NK-92 (cell line): ENCODE measurements around the gene STX2.

Source experiments
- DNase-seq: peaks from one replicate; lab custom pipeline; 2025; ENCODE audit not compliant: unreplicated experiment; lab: John Stamatoyannopoulos, UW

STX2 gene

DNA sequence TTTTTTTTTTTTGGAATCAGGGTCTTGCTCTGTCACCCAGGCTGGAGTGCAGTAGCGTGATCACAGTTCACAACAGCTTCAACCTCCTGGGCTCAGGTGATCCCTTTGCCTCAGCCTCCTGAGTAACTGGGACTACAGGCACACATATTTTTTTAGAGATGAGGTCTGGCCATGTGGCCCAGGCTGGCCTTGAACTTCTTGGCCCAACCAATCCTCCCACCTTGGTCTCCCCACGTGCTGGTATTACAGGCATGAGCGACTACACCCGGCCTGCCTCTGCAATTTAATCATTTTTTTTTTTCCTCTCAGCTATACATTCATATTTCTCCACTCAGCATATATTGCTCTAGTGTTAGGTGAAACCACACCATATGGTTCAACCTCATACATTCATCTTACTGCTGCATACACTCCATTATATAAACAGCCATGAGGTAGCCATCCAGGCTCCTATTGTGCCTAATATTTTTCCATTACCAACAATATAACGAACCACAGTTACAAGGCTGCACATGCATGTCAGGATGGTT is 7.1 kb downstream of the STX2 start:
- DNase-seq, result no peak

GRCh38 chr12:130831246-130831645 is 7.8 kb downstream of the STX2 start:
- DNase-seq, result no peak

GRCh38 chr12:130830246-130830551 is 8.9 kb downstream of the STX2 start:
- DNase-seq, result no peak

- no peak for DNase-seq
Observed at GRCh38 chr12:130829391-130830245, 9.4 kb downstream of the STX2 start.

GRCh38 chr12:130828895-130829294 is 10.2 kb downstream of the STX2 start:
- no peak for DNase-seq

DNA sequence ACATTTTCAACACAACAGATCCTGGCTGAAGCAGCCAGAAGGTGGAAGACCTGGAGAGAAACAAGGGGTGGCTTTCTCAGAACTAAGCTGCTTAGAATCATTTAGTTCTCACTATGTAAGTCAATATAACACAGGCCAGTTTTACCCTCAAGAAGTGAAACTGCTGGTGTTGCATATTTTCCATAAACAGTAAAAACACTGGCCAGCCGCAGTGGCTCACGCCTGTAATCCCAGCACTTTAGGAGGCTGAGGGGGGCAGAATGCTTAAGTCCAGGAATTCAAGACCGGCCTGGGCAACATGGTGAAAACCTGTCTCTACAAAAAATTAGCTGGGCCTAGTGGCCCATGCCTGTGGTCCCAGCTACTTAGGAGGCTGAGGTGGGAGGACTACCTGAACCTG is 11.6 kb downstream of the STX2 start:
- DNase-seq, result no peak

- DNase-seq, result no peak
Observed at GRCh38 chr12:130826151-130826801, 12.8 kb downstream of the STX2 start.

- DNase-seq, result no peak
Observed at GRCh38 chr12:130825771-130826150, 13.3 kb downstream of the STX2 start.

DNA sequence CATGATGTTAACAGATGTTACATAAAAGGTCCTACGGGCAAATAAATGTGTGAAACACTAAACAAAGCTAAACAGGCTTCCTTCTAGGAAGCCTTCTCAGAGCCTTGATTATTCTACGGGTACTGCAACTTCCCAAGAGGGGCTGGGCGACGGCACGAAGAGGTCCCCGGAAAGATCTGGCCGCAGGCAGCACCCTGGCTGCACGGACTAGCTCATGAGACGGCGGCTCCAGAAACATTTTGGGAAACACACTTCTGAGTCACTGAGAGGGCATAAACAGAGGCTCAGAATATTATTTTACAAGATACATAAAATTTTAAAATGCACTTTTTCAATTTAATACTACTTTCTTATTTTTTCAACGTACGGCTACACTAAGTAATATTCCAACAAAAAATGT is 19.4 kb downstream of the STX2 start:
- no peak for DNase-seq

DNA sequence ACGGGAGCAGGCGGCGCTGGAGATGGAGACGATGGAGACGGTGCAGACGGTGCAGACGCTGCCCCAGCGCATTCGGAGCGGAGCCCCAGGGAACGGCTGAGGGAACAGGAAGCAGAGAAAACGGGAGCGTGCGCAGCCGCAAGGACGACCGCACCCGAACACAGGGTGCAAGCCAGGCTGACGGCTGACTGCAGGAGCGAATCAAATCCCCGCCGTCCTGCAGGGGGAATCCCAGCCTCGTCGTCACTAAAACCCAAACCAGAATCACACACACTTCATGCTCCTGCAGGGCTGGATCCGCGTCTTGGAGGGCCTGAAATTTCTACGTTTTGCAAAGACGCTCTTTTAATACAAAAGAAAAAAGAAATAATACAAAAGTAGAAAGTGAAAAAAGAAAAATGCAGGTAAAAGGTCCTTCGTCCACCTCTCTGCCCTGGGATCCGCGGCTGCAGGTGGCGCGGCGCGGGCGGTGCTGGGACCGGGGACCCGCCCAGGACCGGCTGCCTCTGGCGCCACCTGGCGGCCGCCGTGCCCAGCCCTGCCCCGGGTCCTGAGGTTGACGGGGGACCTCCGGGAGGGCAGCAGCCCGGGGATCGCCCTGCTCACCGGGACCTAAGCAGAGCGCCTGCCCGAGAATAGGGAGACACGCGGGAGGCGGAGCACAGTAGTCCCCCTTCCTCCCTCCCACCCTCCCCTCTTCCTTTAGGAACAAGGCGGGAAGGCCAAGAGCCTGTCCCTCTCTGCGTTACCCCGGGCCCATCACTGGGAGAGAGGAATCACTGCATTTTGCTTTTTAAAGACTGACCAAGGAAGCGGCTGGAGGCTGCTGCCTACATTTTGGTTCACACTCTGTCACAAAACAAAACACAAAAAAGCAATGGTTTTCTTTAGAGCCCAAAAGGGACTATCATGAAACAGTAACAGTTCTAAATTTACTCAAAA is 20.1 kb downstream of the STX2 start:
- no peak for DNase-seq

- no peak for DNase-seq
Observed at GRCh38 chr12:130818272-130818634, 20.8 kb downstream of the STX2 start.

GRCh38 chr12:130817804-130818203 is 21.2 kb downstream of the STX2 start:
- DNase-seq, result no peak

- DNase-seq, result no peak
Observed at GRCh38 chr12:130816097-130816496, 23.0 kb downstream of the STX2 start.

- DNase-seq, result no peak
Observed at GRCh38 chr12:130815028-130815741, 23.9 kb downstream of the STX2 start.

- DNase-seq, result no peak
Observed at GRCh38 chr12:130813949-130814348, 25.1 kb downstream of the STX2 start.

GRCh38 chr12:130813436-130813835 is 25.6 kb downstream of the STX2 start:
- DNase-seq, result no peak

- DNase-seq, result no peak
Observed at GRCh38 chr12:130809791-130810190, 29.3 kb downstream of the STX2 start.

DNA sequence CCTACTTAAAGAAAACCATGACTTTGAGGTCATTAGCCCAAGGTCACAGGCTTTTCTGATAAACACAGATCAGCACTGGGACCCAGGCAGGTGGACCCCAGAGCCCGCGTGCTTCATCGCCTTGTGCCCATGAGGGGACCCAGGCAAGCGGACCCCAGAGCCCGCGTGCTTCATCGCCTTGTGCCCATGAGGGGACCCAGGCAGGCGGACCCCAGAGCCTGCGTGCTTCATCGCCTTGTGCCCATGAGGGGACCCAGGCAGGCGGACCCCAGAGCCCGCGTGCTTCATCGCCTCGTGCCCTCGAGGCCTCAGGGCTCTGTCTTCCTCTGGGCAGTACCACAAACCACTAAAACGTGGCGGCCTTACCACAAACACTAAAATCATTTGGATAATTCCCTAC is 31.7 kb downstream of the STX2 start:
- no peak for DNase-seq

DNA sequence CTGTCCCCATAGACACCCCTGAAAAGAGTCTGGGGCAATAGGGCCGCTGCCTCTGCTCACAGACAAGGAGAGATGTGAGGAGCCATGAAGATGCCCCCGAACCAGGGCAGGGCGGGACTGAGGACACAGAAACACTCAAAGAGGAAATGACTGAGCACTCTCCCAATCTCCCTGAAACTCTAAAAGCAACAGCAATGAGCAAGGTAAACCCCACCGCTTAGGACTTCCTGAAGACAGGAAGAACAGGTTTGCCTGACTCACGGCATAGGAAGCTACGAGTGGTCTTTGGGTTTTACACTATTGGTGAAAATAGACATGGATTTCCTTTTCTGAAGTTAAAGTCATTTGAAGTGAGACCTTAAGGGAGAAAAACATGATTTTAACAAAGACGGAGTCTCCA is 32.5 kb downstream of the STX2 start:
- no peak for DNase-seq

GRCh38 chr12:130805635-130806034 is 33.4 kb downstream of the STX2 start:
- no peak for DNase-seq

DNA sequence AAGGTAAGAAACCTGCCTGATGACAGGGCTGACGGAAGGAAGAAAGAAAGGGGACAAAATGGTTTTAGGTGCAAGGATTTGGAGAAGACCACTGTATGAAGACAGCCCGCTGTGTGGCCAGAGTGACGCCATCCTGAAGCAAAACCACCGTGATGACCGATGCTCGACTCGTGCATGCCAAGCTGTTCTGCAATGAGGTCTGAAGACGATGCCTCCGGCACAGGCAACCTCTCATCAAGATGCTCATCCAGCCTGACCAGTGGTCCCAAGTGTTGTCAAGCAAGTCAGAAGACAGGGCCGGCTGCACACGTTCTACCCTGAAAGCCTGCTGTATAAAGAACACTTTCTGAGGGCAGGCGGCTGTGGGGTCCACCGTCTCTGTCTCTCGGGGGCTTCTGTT is 34.8 kb downstream of the STX2 start:
- DNase-seq, result no peak
